NCI-H2227 (cell line): ENCODE measurements around the gene PML.
"Not testable (repeated sequence)": the region's sequence is repeated elsewhere in the genome, so short reads cannot be mapped to it uniquely, and the experiment has no call there.

Source experiments
- DNase-seq: peaks from one replicate; lab custom pipeline; 2025; ENCODE audit not compliant: unreplicated experiment; lab: John Stamatoyannopoulos, UW

Gene PML

GRCh38 chr15:74055804-74056203, 61.3 kb downstream of the PML start:
- no peak for DNase-seq

GRCh38 chr15:74056330-74056729, 61.8 kb downstream of the PML start:
- not testable (repeated sequence) for DNase-seq

GRCh38 chr15:74059050-74059833, 64.7 kb downstream of the PML start:
- not testable (repeated sequence) for DNase-seq

GRCh38 chr15:74060251-74060650, 65.7 kb downstream of the PML start:
- no peak for DNase-seq

GRCh38 chr15:74062236-74062635, 67.7 kb downstream of the PML start:
- no peak for DNase-seq

GRCh38 chr15:74062671-74063070, 68.2 kb downstream of the PML start:
- DNase-seq = no peak

GRCh38 chr15:74063425-74064146, 69.1 kb downstream of the PML start:
- not testable (repeated sequence) for DNase-seq

- DNase-seq = not testable (repeated sequence)
Observed at GRCh38 chr15:74064183-74064582, 69.7 kb downstream of the PML start.

GRCh38 chr15:74064822-74065221, 70.3 kb downstream of the PML start:
- DNase-seq = not testable (repeated sequence)

GRCh38 chr15:74065684-74066411, 71.3 kb downstream of the PML start:
- DNase-seq = not testable (repeated sequence)

GRCh38 chr15:74071645-74072044, 77.1 kb downstream of the PML start:
- not testable (repeated sequence) for DNase-seq

- DNase-seq = not testable (repeated sequence)
Observed at GRCh38 chr15:74072132-74072531, 77.6 kb downstream of the PML start.

- not testable (repeated sequence) for DNase-seq
Observed at GRCh38 chr15:74072614-74073337, 78.3 kb downstream of the PML start.

GRCh38 chr15:74075781-74076180, 81.3 kb downstream of the PML start:
- not testable (repeated sequence) for DNase-seq

GRCh38 chr15:74082450-74082849, 87.9 kb downstream of the PML start, which contains the start of gene GOLGA6A:
TSS of gene GOLGA6A (minus strand) at chr15:74082550. CDS start at chr15:74082509, 41 bp downstream.
- not testable (repeated sequence) for DNase-seq

- not testable (repeated sequence) for DNase-seq
Observed at GRCh38 chr15:74094567-74094966, 100.1 kb downstream of the PML start.

GRCh38 chr15:74095610-74096009, 101.1 kb downstream of the PML start:
- not testable (repeated sequence) for DNase-seq

GRCh38 chr15:74096753-74097474, 102.4 kb downstream of the PML start:
- not testable (repeated sequence) for DNase-seq
